OCI-LY3 (cell line): Measurements from ENCODE around the gene TROAP.
A peak's percentile ranks its signal among the peaks of the same experiment; 100 is the strongest.

Experiments used
- H2AFZ ChIP-seq: fragments of 200-600, 300-600 bp; shearing (Covaris generic); 2 replicates; pipeline ENCODE4 v1.6.0; 2014; ENCODE audit warnings: antibody characterized with exemption, low read depth, low read length
- H3K27ac ChIP-seq: fragments of 200-600, 300-600 bp; sonication (generic); 2 replicates; pipeline ENCODE4 v1.5.1; 2014; ENCODE audit warnings: mild to moderate bottlenecking, low read length, moderate library complexity, mixed read lengths
- H3K27me3 ChIP-seq: fragments of 200-600, 300-600 bp; sonication (generic); 2 replicates; pipeline ENCODE4 v1.6.1; 2014; ENCODE audit warnings: low read depth, low read length, mixed read lengths
- H3K36me3 ChIP-seq: fragments of 200-600, 300-600 bp; sonication (generic); replicated peaks from 2 replicates; pipeline ENCODE3; 2014; ENCODE audit warnings: low read depth, low read length, mixed read lengths
- H3K4me1 ChIP-seq: fragments of 300-600, 200-600 bp; sonication (generic); 2 replicates; pipeline ENCODE4 v1.6.1; 2014; ENCODE audit warnings: low read length, mixed read lengths
- H3K4me2 ChIP-seq: fragments of 200-600, 300-600 bp; sonication (generic); 2 replicates; pipeline ENCODE4 v1.6.1; 2014; ENCODE audit warnings: low read length, mixed read lengths
- H3K4me3 ChIP-seq: fragments of 300-600, 200-600 bp; sonication (generic); 2 replicates; pipeline ENCODE4 v1.5.1; 2014; ENCODE audit warnings: antibody characterized with exemption, mild to moderate bottlenecking, low read length, moderate library complexity
- H3K79me2 ChIP-seq: fragments of 300-600, 200-600 bp; shearing (Covaris generic); 2 replicates; pipeline ENCODE4 v1.6.1; 2014; ENCODE audit warnings: mild to moderate bottlenecking, low read length, mixed read lengths
- H3K9ac ChIP-seq: fragments of 300-600, 200-600 bp; shearing (Covaris generic); 2 replicates; pipeline ENCODE4 v1.6.0; 2014; ENCODE audit warnings: mild to moderate bottlenecking, low read length, moderate library complexity
- H3K9me3 ChIP-seq: fragments of 200-600, 300-600 bp; shearing (Covaris generic); 2 replicates; pipeline ENCODE4 v1.6.1; 2014; ENCODE audit warnings: low read length, mixed read lengths; ENCODE audit not compliant: insufficient read depth
- H4K20me1 ChIP-seq: fragments of 200-600, 300-600 bp; sonication (generic); 2 replicates; pipeline ENCODE4 v1.6.1; 2016; ENCODE audit warnings: low read length, mixed read lengths; ENCODE audit not compliant: insufficient read depth
- CTCF ChIP-seq: fragments of 200-600, 300-600 bp; sonication (generic); IDR thresholded peaks from 2 replicates; pipeline ENCODE4 v1.5.1; 2014; ENCODE audit warnings: antibody characterized with exemption, low read length, low read depth
- EZH2phosphoT487 ChIP-seq: fragments of 200-600 bp; shearing (Covaris generic); IDR thresholded peaks from 2 replicates; pipeline ENCODE4 v1.6.1; 2018; ENCODE audit warnings: antibody characterized with exemption, mixed run types, low read depth

Gene TROAP

GRCh38 chr12:49287876-49288275 is 35.2 kb upstream of the TROAP start:
- H3K4me2 ChIP-seq = no peak overlapping the region
- H3K4me1 ChIP-seq = no peaks in the 10 kb centered on the region
- no peak overlapping the region for H2AFZ ChIP-seq
- no peak overlapping the region for H3K27ac ChIP-seq
- TF ChIP-seq CTCF (no peak), EZH2phosphoT487 (no peak)
- no peaks in the 10 kb centered on the region for H4K20me1 ChIP-seq
- H3K36me3 ChIP-seq = no peaks in the 10 kb centered on the region
- no peak overlapping the region for H3K9ac ChIP-seq
- peaks cover 17% of the 10 kb centered on the region for H3K27me3 ChIP-seq
- no peaks in the 10 kb centered on the region for H3K79me2 ChIP-seq
- no peak overlapping the region for H3K4me3 ChIP-seq
- no peaks in the 10 kb centered on the region for H3K9me3 ChIP-seq

- Histone ChIP-seq H3K9ac (no peak overlapping the region), H3K4me1 (no peaks in the 10 kb centered on the region), H3K4me3 (no peak overlapping the region), H3K27ac (no peak overlapping the region), H3K9me3 (no peaks in the 10 kb centered on the region), H4K20me1 (no peaks in the 10 kb centered on the region), H3K4me2 (peak overlapping the region; percentile 52), H3K36me3 (no peaks in the 10 kb centered on the region), H2AFZ (0 out of 2 replicates have a peak overlapping the region, but pooled peaks have one; percentile 40), H3K27me3 (peaks cover 17% of the 10 kb centered on the region), H3K79me2 (no peaks in the 10 kb centered on the region)
- TF ChIP-seq EZH2phosphoT487 (no peak), CTCF (peak; percentile 90)
Observed at GRCh38 chr12:49288412-49288853, 34.6 kb upstream of the TROAP start.

- peaks cover 17% of the 10 kb centered on the region for H3K27me3 ChIP-seq
- no peaks in the 10 kb centered on the region for H3K79me2 ChIP-seq
- no peak overlapping the region for H3K9ac ChIP-seq
- no peaks in the 10 kb centered on the region for H3K9me3 ChIP-seq
- no peaks in the 10 kb centered on the region for H3K36me3 ChIP-seq
- no peak overlapping the region for H3K4me2 ChIP-seq
- H3K4me1 ChIP-seq = no peaks in the 10 kb centered on the region
- no peak overlapping the region for H3K27ac ChIP-seq
- peak overlapping the region; percentile 46; the same call in 1 of the 2 replicates for H2AFZ ChIP-seq
- TF ChIP-seq CTCF = no peak
- TF ChIP-seq EZH2phosphoT487 = no peak
- no peaks in the 10 kb centered on the region for H4K20me1 ChIP-seq
- H3K4me3 ChIP-seq = no peak overlapping the region
Observed at GRCh38 chr12:49288922-49289555, 34.0 kb upstream of the TROAP start.

- no peaks in the 10 kb centered on the region for H3K4me1 ChIP-seq
- no peaks in the 10 kb centered on the region for H3K79me2 ChIP-seq
- H3K9me3 ChIP-seq = no peaks in the 10 kb centered on the region
- no peak overlapping the region for H3K9ac ChIP-seq
- no peak overlapping the region for H3K4me2 ChIP-seq
- no peaks in the 10 kb centered on the region for H4K20me1 ChIP-seq
- no peaks in the 10 kb centered on the region for H3K36me3 ChIP-seq
- no peak overlapping the region for H3K27ac ChIP-seq
- no peak overlapping the region for H2AFZ ChIP-seq
- no peak for TF ChIP-seq EZH2phosphoT487
- no peak for TF ChIP-seq CTCF
- peaks cover 4% of the 10 kb centered on the region; the same call in 1 of the 2 replicates for H3K27me3 ChIP-seq
- H3K4me3 ChIP-seq = no peak overlapping the region
Observed at GRCh38 chr12:49292729-49293055, 30.4 kb upstream of the TROAP start.
